HG03571 (cell line): ENCODE results near the gene MCOLN3.
A peak's percentile ranks its signal among the peaks of the same experiment; 100 is the strongest.
"Not testable (repeated sequence)": the region's sequence is repeated elsewhere in the genome, so short reads cannot be mapped to it uniquely, and the experiment has no call there.

Experiments used
- ATAC-seq: cut with Tn5 transposase; IDR thresholded peaks from one replicate; pipeline ENCODE4 v1.9.1; 2021; ENCODE audit not compliant: unreplicated experiment

MCOLN3 gene

GRCh38 chr1:84995484-84996334 lies 52.6 kb downstream of the MCOLN3 start:
- ATAC-seq: peak; percentile 50

- no peak for ATAC-seq
Measured at GRCh38 chr1:84991097-84991920, 57.0 kb downstream of the MCOLN3 start.

- peak; percentile 70 for ATAC-seq
Measured at GRCh38 chr1:84988588-84988987, 59.7 kb downstream of the MCOLN3 start.

- not testable (repeated sequence) for ATAC-seq
Measured at GRCh38 chr1:84986561-84986960, 61.7 kb downstream of the MCOLN3 start.

GRCh38 chr1:84985365-84985764 lies 62.9 kb downstream of the MCOLN3 start:
- ATAC-seq: no peak

- no peak for ATAC-seq
Measured at GRCh38 chr1:84982395-84982794, 65.9 kb downstream of the MCOLN3 start.

GRCh38 chr1:84975035-84975434 lies 73.3 kb downstream of the MCOLN3 start:
- no peak for ATAC-seq

DNA sequence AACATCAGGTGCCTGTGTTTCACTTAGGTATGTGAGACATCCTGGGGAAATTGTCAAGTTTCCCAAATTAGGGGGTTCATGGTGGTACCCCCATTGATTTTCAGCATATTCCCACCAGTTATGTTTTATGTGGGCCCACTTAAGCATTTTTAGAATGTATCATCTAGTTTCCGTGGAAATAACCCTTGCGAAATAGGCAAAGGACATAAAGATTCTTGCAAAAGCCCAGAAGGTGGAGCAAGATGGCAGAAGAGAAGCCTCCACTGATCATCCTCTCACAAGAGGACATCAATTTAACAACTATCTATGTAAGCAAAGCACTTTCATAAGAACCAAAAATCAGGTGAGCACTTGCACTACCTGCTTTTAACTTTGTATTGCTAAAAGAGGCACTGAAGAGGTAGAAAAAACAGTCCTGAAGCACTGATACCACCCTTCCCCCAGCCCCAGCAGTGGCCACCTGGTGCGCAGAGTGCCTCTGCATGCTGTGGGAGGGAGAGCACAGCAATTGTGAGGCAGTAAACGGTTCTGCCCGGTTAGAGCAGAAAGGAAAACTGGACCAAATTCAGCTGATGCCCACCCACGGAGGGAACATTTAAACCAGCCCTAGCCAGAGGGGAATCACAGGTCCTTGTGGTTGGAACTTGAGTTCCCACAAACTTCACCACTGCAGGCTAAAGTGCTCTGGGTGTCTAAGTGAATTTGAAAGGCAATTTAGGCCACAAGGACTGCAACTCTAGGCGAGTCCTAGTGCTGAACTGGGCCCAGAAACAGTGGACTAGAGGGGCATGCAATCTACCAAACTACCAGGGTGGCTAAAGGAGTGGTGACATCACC lies 74.6 kb downstream of the MCOLN3 start:
- peak; percentile 35 for ATAC-seq

GRCh38 chr1:84972377-84972987 lies 75.8 kb downstream of the MCOLN3 start:
- peak; percentile 46 for ATAC-seq

DNA sequence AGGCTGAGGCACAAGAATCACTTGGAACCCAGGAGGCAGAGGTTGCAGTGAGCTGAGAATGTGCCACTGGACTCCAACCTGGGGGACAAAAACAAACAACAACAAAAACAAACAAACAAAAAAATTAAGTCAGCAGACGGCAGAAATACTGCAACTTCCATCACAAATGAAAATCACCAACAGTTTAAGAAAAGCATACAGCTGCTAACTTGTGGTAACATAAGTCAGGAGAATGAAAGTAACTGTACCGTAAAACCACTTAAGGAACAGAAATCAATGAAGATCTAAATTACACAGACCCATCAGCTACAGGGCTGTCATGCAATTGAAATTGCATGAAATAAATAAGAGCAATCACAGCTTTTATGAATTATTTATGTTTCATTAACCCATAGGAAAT lies 76.3 kb downstream of the MCOLN3 start:
- peak; percentile 47 for ATAC-seq

- peak; percentile 39 for ATAC-seq
Measured at GRCh38 chr1:84969489-84970250, 78.6 kb downstream of the MCOLN3 start.

DNA sequence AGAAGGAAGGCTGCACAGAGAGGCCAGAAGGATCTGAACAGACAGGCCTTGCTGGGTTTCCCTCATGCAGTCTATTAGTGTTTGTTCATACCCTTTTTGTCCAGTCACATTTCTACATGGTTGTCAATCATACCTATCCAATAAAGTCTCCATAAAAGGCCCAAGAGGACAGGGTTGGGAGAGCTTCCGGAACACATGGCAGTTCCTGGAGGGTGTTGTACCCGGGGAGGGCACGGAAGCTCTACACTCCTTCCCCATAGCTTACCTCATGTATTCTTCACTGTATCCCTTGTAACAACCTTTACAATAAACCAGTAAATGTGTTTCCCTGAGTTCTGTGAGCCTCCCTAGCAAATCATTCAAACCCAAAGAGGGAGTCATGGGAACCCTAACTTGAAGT lies 79.4 kb downstream of the MCOLN3 start:
- ATAC-seq: no peak

GRCh38 chr1:84968101-84968500 lies 80.2 kb downstream of the MCOLN3 start:
- ATAC-seq: no peak
